DMS 273 (cell line): ENCODE results near the gene SAC3D1.
A peak's percentile ranks its signal among the peaks of the same experiment; 100 is the strongest.
"Not testable (repeated sequence)": the region's sequence is repeated elsewhere in the genome, so short reads cannot be mapped to it uniquely, and the experiment has no call there.

ENCODE experiments used
- DNase-seq: peaks from one replicate; lab custom pipeline; 2025; ENCODE audit not compliant: unreplicated experiment; lab: John Stamatoyannopoulos, UW

SAC3D1 gene

GRCh38 chr11:65040847-65041622 lies at the start of gene SAC3D1:
Gene SAC3D1 (plus strand): TSS chr11:65041210. CDS start chr11:65041293, 83 bp downstream.
- DNase-seq, result peak; percentile 97

- DNase-seq, result no peak
These were observed 46.7 kb upstream of the SAC3D1 start for GRCh38 chr11:64994318-64994717.

DNA sequence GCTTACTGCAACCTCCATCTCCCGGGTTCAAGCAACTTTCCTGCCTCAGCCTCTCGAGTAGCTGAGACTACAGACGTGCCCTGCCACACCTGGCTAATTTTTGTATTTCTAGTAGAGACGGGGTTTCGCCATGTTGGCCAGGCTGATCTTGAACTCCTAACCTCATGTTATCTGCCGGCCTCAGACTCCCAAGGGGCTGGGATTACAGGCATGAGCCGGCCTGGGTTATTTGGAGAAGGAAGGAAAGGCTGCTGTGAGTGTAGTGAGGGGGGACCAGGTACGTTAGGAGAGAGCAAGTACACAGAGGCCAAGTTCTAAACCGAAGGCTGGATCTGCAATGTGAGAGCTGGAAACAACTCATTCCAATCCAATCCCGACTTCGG lies 44.7 kb upstream of the SAC3D1 start:
- DNase-seq, result no peak

DNA sequence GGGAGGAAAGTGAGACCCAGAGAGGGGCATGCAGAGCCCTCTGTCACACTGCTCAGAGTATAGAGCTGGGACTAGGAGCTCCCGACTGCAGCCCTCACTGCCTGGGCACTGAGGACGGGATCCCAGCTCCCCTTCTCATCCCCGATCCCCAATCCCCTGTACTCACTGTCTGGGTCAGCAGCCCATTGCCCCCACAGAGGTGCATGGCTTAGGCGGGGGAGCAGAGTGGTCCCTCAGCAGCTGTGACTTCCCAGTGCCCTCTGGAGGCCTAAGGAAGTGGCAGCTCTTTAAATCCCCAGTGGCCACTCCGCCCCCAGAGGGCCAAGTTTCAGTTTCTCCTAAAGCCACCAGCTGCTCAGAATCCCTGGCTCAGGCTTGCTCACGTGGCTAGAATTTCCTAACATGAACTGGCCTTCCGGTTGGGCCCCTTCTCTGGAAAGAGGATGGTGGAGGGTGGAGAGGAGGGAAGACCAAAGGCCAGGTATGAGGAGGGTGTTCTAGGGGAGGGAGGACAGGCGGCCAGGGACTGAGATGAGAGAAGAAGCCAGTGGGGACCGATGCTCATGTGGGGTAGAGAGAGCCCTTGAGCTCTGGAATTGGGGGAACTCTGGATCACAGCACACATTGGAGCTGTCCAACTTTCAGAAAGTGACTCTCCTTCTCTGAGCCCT lies 44.2 kb upstream of the SAC3D1 start, which contains the start of gene BATF2:
Gene BATF2 (minus strand): TSS at position 262 of the 671 bp plus-strand sequence. CDS start 57 bp downstream, at position 205.
- DNase-seq, result peak; percentile 82

- no peak for DNase-seq
These were observed 42.9 kb upstream of the SAC3D1 start for GRCh38 chr11:64998141-64998540.

- no peak for DNase-seq
These were observed 42.1 kb upstream of the SAC3D1 start for GRCh38 chr11:64998690-64999431.

DNA sequence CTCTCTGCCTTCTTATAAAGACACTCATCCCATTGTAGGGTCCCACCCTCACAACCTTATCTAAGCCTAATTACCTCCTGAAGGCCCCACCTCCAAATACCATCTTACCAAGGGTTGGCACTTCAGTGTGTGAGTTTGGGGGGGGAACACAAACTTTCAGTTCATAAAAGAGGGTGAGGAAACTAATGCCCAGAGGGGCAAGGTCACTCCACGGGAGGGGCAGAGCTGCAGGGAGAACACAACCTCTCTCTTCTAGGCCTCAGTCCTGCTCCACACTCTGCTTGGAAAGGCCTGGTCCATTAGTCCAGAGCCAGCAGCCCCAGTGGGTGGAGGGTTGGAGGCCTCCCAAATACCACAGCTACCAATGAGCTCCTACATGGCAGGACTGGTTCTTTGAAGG lies 41.5 kb upstream of the SAC3D1 start:
- DNase-seq, result no peak

DNA sequence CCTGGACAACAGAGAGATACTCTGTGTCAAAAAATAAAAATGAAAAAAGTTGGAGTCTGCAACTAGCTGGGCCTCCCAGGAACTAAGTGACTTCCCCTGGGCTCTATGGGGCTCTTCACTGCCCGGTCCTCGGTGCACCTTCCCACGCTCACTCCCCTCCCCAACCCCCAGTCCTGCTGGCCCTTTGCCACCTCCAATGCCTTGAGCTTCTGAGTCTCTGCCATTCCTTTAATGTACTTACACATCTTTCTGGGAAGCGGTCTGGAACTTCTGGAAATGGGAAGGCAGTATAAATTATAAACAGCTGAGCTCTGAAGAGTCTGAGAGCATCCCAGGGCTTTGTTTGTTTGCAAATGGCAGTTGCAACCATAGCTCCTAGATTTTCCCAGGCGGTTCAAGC lies 38.3 kb upstream of the SAC3D1 start:
- DNase-seq, result no peak

- DNase-seq, result no peak
These were observed 37.7 kb upstream of the SAC3D1 start for GRCh38 chr11:65003282-65003681.

GRCh38 chr11:65003968-65004367 lies 37.0 kb upstream of the SAC3D1 start:
- not testable (repeated sequence) for DNase-seq

DNA sequence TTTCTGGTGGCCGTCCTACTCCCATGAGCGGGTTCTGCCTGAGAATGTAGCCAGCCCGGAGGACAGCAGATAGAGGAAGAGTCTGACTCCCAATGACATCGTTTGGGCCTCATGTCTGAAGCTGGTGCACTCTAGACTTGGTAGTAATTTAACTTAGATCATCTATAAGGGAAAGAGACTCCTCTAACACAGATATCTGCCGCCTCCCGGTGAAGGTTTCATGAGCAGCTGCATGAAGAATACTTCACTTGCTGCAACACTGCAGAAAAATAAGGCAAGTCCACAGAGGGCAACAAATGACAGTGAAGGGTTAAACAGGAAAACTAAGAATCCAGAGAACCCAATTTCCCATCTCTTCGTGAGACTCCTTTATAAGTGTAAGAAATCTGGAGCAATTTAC lies 33.0 kb upstream of the SAC3D1 start:
- no peak for DNase-seq

DNA sequence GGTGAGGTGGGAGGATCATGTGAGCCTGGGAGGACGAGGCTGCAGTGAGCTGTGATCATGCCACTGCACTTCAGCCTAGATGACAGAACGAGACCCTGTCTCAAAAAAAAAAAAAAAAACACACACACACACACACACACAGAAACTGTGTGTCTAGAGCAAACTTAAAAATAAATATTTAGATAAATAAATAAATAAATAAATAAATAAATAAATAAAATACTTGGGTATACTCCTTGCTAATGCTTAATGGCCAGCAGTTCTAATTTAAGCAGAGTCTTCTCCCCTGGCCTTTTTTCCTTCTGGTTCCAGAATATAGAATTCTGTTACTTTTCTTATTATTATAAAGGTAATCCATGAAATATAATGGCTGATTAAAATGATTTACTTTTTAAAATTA lies 32.1 kb upstream of the SAC3D1 start:
- no peak for DNase-seq

DNA sequence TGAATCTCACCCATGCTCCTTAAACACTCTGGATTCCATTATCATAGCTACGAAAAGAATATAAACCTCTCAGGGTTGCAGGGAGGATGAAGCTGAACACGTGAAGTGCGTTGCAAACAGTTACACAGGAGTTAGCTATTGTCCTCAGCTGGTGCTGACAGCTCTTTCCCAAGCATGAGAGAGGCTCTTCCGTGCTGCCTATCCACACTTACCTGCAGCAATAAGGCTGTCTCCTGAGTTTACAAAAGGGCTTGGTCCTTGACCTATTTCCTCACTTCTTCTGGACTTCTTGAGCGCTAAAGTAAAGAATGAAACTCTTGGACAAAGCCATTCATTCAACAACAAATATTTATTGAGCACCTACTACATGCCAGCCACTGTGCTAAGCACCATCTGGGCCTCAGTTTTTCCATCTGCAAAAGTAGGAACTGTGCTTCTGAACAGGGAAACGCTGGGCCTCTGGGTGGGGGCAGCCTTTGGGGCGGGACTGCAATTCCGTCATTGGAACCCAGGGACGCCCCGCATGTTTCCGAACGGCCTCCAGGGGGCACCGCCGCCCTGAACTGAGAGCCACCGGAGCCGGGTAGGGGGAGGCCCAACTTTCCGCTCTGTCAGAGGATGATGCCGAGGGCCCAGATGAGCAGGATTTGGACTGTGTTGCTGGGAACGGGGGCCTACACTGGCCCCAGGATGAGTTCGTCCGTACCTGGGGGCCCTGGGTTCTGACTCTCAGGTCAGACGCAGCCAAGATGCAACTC lies 27.7 kb upstream of the SAC3D1 start:
- peak; percentile 92 for DNase-seq

DNA sequence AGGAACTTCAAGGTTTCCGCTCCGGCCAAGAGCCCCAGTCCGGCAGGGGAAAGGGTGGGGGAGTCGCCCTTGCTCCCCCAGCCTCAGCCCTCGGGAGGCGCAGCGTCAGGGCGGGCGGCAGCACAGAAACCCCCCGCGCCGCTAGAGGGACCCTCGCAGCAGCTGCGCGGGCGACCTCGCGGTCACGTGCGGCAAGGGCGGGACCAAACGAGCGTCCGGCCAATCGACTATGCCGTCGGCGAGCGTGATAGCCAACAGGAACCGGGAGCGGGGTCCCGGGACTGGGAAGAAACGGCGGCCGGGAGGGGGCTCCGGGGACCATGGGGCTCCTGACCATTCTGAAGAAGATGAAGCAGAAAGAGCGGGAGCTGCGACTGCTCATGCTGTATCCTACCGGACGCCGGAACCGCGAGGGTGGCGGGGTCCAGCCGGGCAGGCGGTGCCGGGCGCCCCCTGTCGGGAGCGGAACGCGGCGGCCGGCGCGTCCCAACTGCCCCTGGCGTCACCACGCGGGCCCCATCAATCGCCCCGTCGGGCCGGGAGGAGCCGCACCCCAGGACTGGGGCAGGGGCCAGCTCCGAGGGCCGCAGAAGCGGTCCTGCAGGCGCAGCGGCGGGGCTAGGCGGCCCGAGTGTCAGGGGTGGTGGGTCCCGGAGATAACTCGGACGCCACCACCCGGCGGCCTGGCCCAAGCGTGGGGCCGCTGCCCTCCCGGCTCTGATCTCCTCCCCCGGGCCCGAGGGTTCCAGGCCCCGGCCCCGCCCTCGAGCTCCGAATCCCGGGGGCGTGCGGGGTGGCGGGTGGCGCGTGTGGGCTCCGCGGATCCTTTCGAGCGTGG lies 26.9 kb upstream of the SAC3D1 start, which contains the start of gene ARL2:
Gene ARL2 (plus strand): TSS at position 273 of the 838 bp plus-strand sequence. CDS start 48 bp downstream, at position 321.
- peak; percentile 93 for DNase-seq

DNA sequence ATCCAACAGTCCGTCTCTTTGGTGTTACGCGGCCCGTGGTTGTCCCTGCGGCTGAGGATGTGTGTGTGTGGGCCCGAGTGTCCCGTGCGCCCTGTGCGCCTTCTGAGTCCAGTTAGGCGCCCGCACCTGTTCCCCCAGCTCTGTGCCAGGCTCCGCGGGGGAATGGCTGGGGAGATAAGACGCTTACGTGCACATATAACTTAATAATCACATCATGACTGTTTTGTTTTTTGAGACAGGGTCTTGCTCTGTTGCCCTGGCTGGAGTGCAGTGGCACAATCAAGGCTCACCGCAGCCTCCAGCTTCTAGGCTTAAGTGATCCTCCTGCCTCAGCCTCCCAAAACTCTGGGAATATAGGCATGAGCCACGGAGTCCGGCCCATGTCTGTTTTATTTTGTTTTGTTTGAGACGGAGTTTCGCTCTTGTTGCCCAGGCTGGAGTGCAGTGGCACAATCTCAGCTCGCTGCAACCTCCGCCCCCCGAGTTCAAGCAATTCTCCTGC lies 26.2 kb upstream of the SAC3D1 start:
- DNase-seq, result no peak

GRCh38 chr11:65016705-65017104 lies 24.3 kb upstream of the SAC3D1 start:
- no peak for DNase-seq

- no peak for DNase-seq
These were observed 23.1 kb upstream of the SAC3D1 start for GRCh38 chr11:65017937-65018336.

DNA sequence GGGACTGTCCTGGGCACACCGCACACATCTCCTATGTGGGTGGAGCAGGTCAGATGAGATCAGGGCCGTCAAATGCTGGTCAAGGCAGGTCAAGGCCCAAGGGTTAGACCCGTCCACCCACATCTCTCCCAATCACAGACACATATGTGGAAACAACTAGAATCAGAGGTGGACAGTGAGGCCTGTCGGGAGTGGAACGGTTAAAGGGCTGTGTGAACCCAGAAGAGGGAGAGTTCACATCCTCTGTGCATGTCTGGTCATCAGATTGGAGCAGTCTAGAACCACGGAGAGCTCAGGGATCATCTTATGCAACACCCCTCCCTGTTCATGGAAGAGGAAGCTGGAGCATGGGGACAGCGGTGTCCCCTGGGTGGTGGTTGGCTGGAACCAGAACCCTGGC lies 21.2 kb upstream of the SAC3D1 start:
- DNase-seq, result no peak

GRCh38 chr11:65021003-65021402 lies 20.0 kb upstream of the SAC3D1 start:
- no peak for DNase-seq

DNA sequence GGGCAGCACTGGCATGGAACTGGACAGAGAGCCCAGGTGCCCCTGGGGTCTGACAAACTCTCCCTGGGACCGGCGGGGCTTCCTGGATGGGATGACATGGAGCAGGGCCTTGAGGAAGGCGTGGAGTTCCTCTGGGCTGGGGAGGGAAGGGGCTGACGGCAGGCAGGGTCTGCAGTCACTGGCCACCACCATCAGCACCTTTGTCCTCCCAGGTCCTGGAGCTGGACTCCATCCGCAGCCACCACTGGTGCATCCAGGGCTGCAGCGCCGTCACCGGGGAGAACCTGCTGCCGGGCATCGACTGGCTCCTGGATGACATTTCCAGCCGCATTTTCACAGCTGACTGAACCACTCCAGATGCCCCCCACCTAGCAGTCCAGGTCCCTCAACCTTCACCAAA lies 19.5 kb upstream of the SAC3D1 start:
- no peak for DNase-seq
